DND-41 (cell line): Measurements from ENCODE around the gene SCN8A.

ENCODE experiments used
- ATAC-seq: fragments of 200-7000 bp; cut with Tn5 transposase; 3 replicates; pipeline ENCODE4 v1.9.1; 2021; ENCODE audit warnings: low read depth; ENCODE audit not compliant: insufficient read depth
- DNase-seq: peaks from one replicate; pipeline ENCODE4 v3.0.0-alpha.2; 2020
- H2AFZ ChIP-seq: 2 replicates; pipeline ENCODE4 v1.6.0; 2012; ENCODE audit warnings: low read depth, low read length
- H3K27ac ChIP-seq: 2 replicates; pipeline ENCODE4 v1.5.1; 2012; ENCODE audit warnings: low read length, inconsistent platforms
- H3K27me3 ChIP-seq: fragments of 200-600 bp; sonication (generic); 2 replicates; pipeline ENCODE4 v1.6.0; 2012; ENCODE audit warnings: low read length, mild to moderate bottlenecking, inconsistent platforms; ENCODE audit not compliant: insufficient read depth, poor library complexity
- H3K36me3 ChIP-seq: 2 replicates; pipeline ENCODE4 v1.5.1; 2012; ENCODE audit warnings: low read length, inconsistent platforms; ENCODE audit not compliant: insufficient read depth
- H3K4me1 ChIP-seq: 2 replicates; pipeline ENCODE4 v1.5.1; 2012; ENCODE audit warnings: mild to moderate bottlenecking, low read length; ENCODE audit not compliant: insufficient read depth
- H3K4me2 ChIP-seq: 2 replicates; pipeline ENCODE4 v1.6.0; 2012; ENCODE audit warnings: mild to moderate bottlenecking, moderate library complexity, low read length, inconsistent platforms; ENCODE audit not compliant: insufficient read depth
- H3K4me3 ChIP-seq, 2 experiments: fragments of 200-600 bp in 1 of 2; shearing (Covaris generic) in 1 of 2; 2 replicates each; pipeline ENCODE4 v1.5.1; 2012 to 2016; ENCODE audit warnings: inconsistent platforms in 2 of 2, low read length in 2 of 2, mild to moderate bottlenecking in 2 of 2, low read depth in 1 of 2, moderate library complexity in 1 of 2
- H3K79me2 ChIP-seq: 2 replicates; pipeline ENCODE4 v1.6.0; 2012; ENCODE audit warnings: low read length, inconsistent platforms; ENCODE audit not compliant: insufficient read depth
- H3K9ac ChIP-seq: 2 replicates; pipeline ENCODE4 v1.6.0; 2012; ENCODE audit warnings: low read depth, mild to moderate bottlenecking, inconsistent platforms, low read length, moderate library complexity
- H3K9me3 ChIP-seq: 2 replicates; pipeline ENCODE4 v1.5.1; 2012; ENCODE audit warnings: low read length, moderate library complexity, mild to moderate bottlenecking, inconsistent platforms; ENCODE audit not compliant: insufficient read depth, severe bottlenecking
- H4K20me1 ChIP-seq: 2 replicates; pipeline ENCODE4 v1.6.0; 2012; ENCODE audit warnings: low read length; ENCODE audit not compliant: insufficient read depth
- CTCF ChIP-seq: IDR thresholded peaks from 2 replicates; pipeline ENCODE4 v1.5.1; 2012; ENCODE audit warnings: borderline replicate concordance, low read length, moderate library complexity, mild to moderate bottlenecking; ENCODE audit not compliant: poor library complexity, severe bottlenecking; ENCODE audit errors: extremely low read depth
- EZH2 ChIP-seq: IDR thresholded peaks from 3 replicates; pipeline ENCODE4 v1.6.1; 2012; ENCODE audit warnings: borderline replicate concordance, low read depth, mild to moderate bottlenecking, moderate library complexity, low read length, inconsistent platforms; ENCODE audit not compliant: severe bottlenecking

SCN8A gene

GRCh38 chr12:51693569-51693968 is 102.5 kb downstream of the SCN8A start:
- DNase-seq (no peak), ATAC-seq (no peak)
- no peaks in the 10 kb centered on the region for H3K4me1 ChIP-seq
- H3K4me2 ChIP-seq = no peak overlapping the region
- no peak overlapping the region for H3K4me3 ChIP-seq
- H3K36me3 ChIP-seq = peaks cover 4% of the 10 kb centered on the region; the same call in 1 of the 2 replicates
- no peaks in the 10 kb centered on the region for H3K79me2 ChIP-seq
- no peak overlapping the region for H3K9ac ChIP-seq
- no peaks in the 10 kb centered on the region for H3K9me3 ChIP-seq
- no peaks in the 10 kb centered on the region for H4K20me1 ChIP-seq
- TF ChIP-seq CTCF (no peak), EZH2 (no peak)
- H2AFZ ChIP-seq = no peak overlapping the region
- no peaks in the 10 kb centered on the region for H3K27me3 ChIP-seq
- H3K27ac ChIP-seq = no peak overlapping the region

- TF ChIP-seq CTCF (no peak), EZH2 (no peak)
- H3K9ac ChIP-seq = no peak overlapping the region
- DNase-seq (no peak), ATAC-seq (no peak)
- no peak overlapping the region for H3K4me2 ChIP-seq
- no peaks in the 10 kb centered on the region for H4K20me1 ChIP-seq
- H3K27me3 ChIP-seq = no peaks in the 10 kb centered on the region
- H3K36me3 ChIP-seq = 0 out of 2 replicates have a peak, but pooled peaks cover 1% of the 10 kb centered on the region
- no peak overlapping the region for H3K27ac ChIP-seq
- no peaks in the 10 kb centered on the region for H3K4me1 ChIP-seq
- no peaks in the 10 kb centered on the region for H3K79me2 ChIP-seq
- no peaks in the 10 kb centered on the region for H3K9me3 ChIP-seq
- H3K4me3 ChIP-seq = no peak overlapping the region
- H2AFZ ChIP-seq = no peak overlapping the region
Observed at GRCh38 chr12:51694146-51694545, 103.1 kb downstream of the SCN8A start.

- Histone ChIP-seq H3K9ac (no peak overlapping the region), H3K36me3 (no peaks in the 10 kb centered on the region), H3K79me2 (no peaks in the 10 kb centered on the region), H3K4me2 (no peak overlapping the region), H3K27ac (no peak overlapping the region), H2AFZ (no peak overlapping the region), H3K4me3 (no peak overlapping the region), H3K4me1 (no peaks in the 10 kb centered on the region), H3K9me3 (no peaks in the 10 kb centered on the region), H3K27me3 (no peaks in the 10 kb centered on the region), H4K20me1 (no peaks in the 10 kb centered on the region)
- no peak for ATAC-seq
- TF ChIP-seq CTCF (no peak), EZH2 (no peak)
- DNase-seq = no peak
Observed at GRCh38 chr12:51695241-51696010, 104.4 kb downstream of the SCN8A start.
